GM23338 (cell line): ENCODE results near the gene EGR1. TPM values are rescaled to one million over a fixed set of nuclear protein-coding genes. Genes with fewer than 3 reads are reported as not detected.

ENCODE experiments used
- ATAC-seq: fragments of 200-7000 bp; cut with Tn5 transposase; 3 replicates; pipeline ENCODE4 v1.9.1; 2020
- DNase-seq: peaks from one replicate; pipeline ENCODE4 v3.0.0-alpha.2; 2015; ENCODE audit warnings: low spot score
- H2AFZ ChIP-seq: fragments of 200-600 bp; sonication (generic); 2 replicates; pipeline ENCODE4 v1.8.0; 2016; ENCODE audit warnings: antibody characterized with exemption, mild to moderate bottlenecking, moderate library complexity
- H3F3A ChIP-seq: fragments of 200-600 bp; sonication (generic); replicated peaks from 2 replicates; pipeline ENCODE4 v1.8.0; 2017; ENCODE audit warnings: antibody characterized with exemption, mixed run types, low read depth
- H3K27ac ChIP-seq: fragments of 200-600 bp; sonication (generic); 2 replicates; pipeline ENCODE4 v1.6.1; 2016; ENCODE audit warnings: low read depth
- H3K27me3 ChIP-seq: fragments of 200-600 bp; sonication (generic); 2 replicates; pipeline ENCODE4 v1.8.0; 2016; ENCODE audit warnings: mild to moderate bottlenecking, mixed run types, moderate library complexity; ENCODE audit not compliant: insufficient read depth
- H3K36me3 ChIP-seq: fragments of 200-600 bp; sonication (generic); 2 replicates; pipeline ENCODE4 v1.8.0; 2016; ENCODE audit warnings: mild to moderate bottlenecking; ENCODE audit not compliant: insufficient read depth
- H3K4me1 ChIP-seq: fragments of 200-600 bp; sonication (generic); 2 replicates; pipeline ENCODE4 v1.8.0; 2016; ENCODE audit warnings: mild to moderate bottlenecking, moderate library complexity; ENCODE audit not compliant: insufficient read depth
- H3K4me2 ChIP-seq: fragments of 200-600 bp; sonication (generic); 2 replicates; pipeline ENCODE4 v1.7.1; 2017; ENCODE audit warnings: mixed run types
- H3K4me3 ChIP-seq: fragments of 200-600 bp; sonication (generic); 2 replicates; pipeline ENCODE4 v1.6.1; 2016; ENCODE audit warnings: mixed run types
- H3K79me2 ChIP-seq: fragments of 200-600 bp; sonication (generic); replicated peaks from 2 replicates; pipeline ENCODE4 v1.8.0; 2017; ENCODE audit warnings: mild to moderate bottlenecking; ENCODE audit not compliant: insufficient read depth
- H3K9me2 ChIP-seq: fragments of 200-600 bp; sonication (generic); 2 replicates; pipeline ENCODE4 v1.8.0; 2017; ENCODE audit not compliant: insufficient read depth
- H4K20me1 ChIP-seq: fragments of 200-600 bp; sonication (generic); replicated peaks from 2 replicates; pipeline ENCODE4 v1.8.0; 2017; ENCODE audit warnings: mild to moderate bottlenecking; ENCODE audit not compliant: insufficient read depth
- H3K27ac Mint-ChIP-seq: 2 replicates; pipeline ENCODE4 v1.8.0; 2020; ENCODE audit warnings: inconsistent platforms, mild to moderate bottlenecking, moderate library complexity, mixed read lengths
- H3K27me3 Mint-ChIP-seq: 3 replicates; pipeline ENCODE4 v1.8.0; 2022; ENCODE audit warnings: low read depth, mild to moderate bottlenecking, moderate library complexity, mixed read lengths, inconsistent platforms; ENCODE audit not compliant: insufficient read depth, poor library complexity
- H3K36me3 Mint-ChIP-seq: 3 replicates; pipeline ENCODE4 v1.8.0; 2021; ENCODE audit warnings: low read depth, mild to moderate bottlenecking, inconsistent platforms, moderate library complexity, mixed read lengths
- H3K4me1 Mint-ChIP-seq: 3 replicates; pipeline ENCODE4 v1.8.0; 2020; ENCODE audit warnings: mild to moderate bottlenecking, inconsistent platforms, mixed read lengths
- H3K4me3 Mint-ChIP-seq: 3 replicates; pipeline ENCODE4 v1.8.0; 2021; ENCODE audit warnings: moderate library complexity, mild to moderate bottlenecking, inconsistent platforms, mixed read lengths
- H3K9me3 Mint-ChIP-seq: 3 replicates; pipeline ENCODE4 v1.8.0; 2020; ENCODE audit warnings: moderate library complexity, mild to moderate bottlenecking, inconsistent platforms, mixed read lengths
- CREB1 ChIP-seq: fragments of 250-450 bp; sonication (Bioruptor Pico); IDR thresholded peaks from 2 replicates; pipeline ENCODE4 v1.5.0; 2020; ENCODE audit warnings: low read depth, mild to moderate bottlenecking, moderate library complexity
- CTCF ChIP-seq, 2 experiments: fragments of 200-600 bp in 1 of 2; sonication (generic) in 1 of 2; conservative IDR thresholded peaks; 2 replicates each; pipeline versions ENCODE4 v1.5.1 to v1.6.1; 2016 to 2017; ENCODE audit warnings: antibody characterized with exemption in 2 of 2, low read depth in 2 of 2, mild to moderate bottlenecking in 2 of 2, moderate library complexity in 1 of 2
- EZH2 ChIP-seq: fragments of 200-600 bp; sonication (generic); IDR thresholded peaks from one replicate; pipeline ENCODE4 v1.8.0; 2017; ENCODE audit warnings: antibody characterized with exemption, mild to moderate bottlenecking, low read depth; ENCODE audit not compliant: unreplicated experiment
- EZH2phosphoT487 ChIP-seq: fragments of 200-600 bp; sonication (generic); IDR thresholded peaks from one replicate; pipeline ENCODE4 v1.8.1; 2018; ENCODE audit warnings: antibody characterized with exemption; ENCODE audit not compliant: unreplicated experiment
- JUNB ChIP-seq: IDR thresholded peaks from one replicate; pipeline ENCODE4 v1.6.1; 2016; ENCODE audit warnings: antibody characterized with exemption; ENCODE audit not compliant: unreplicated experiment
- NANOG ChIP-seq: IDR thresholded peaks from 2 replicates; pipeline ENCODE4 v1.6.1; 2016; ENCODE audit warnings: antibody characterized with exemption, borderline replicate concordance
- POLR2AphosphoS5 ChIP-seq: IDR thresholded peaks from 2 replicates; pipeline ENCODE4 v1.6.1; 2016; ENCODE audit warnings: antibody characterized with exemption, low read depth
- REST ChIP-seq: IDR thresholded peaks from one replicate; pipeline ENCODE4 v1.6.1; 2018; ENCODE audit warnings: antibody characterized with exemption; ENCODE audit not compliant: unreplicated experiment
- STAT1 ChIP-seq: IDR thresholded peaks from one replicate; pipeline ENCODE4 v1.6.1; 2016; ENCODE audit warnings: antibody characterized with exemption; ENCODE audit not compliant: unreplicated experiment
- ZNF114 ChIP-seq: fragments of 250-450 bp; sonication (Bioruptor Pico); IDR thresholded peaks from 2 replicates; pipeline ENCODE4 v1.5.0; 2020; ENCODE audit warnings: mild to moderate bottlenecking, moderate library complexity
- ZNF331 ChIP-seq: fragments of 250-450 bp; sonication (Bioruptor Pico); IDR thresholded peaks from 2 replicates; pipeline ENCODE4 v1.5.0; 2020; ENCODE audit warnings: low read depth, mild to moderate bottlenecking, moderate library complexity
- polyA plus RNA-seq: library from polyadenylated mRNA; unstranded; fragments of >200 nt; fragmentation: Nextera tagmentation; extraction: Ambion mirVana; gene quantifications from 2 replicates; pipeline ENCODE4 v1.2.1, GENCODE V29; 2016
- total RNA-seq: library from RNA; depleted of rRNA; stranded (reverse); fragments of >200 nt; shearing (Covaris generic); gene quantifications from 2 replicates; pipeline ENCODE4 v1.2.3, GENCODE V29; 2014
- TF ChIP-seq, protein P1 (sequence below): IDR thresholded peaks from 2 replicates; pipeline ENCODE4 v1.6.1; 2016; ENCODE audit warnings: antibody characterized with exemption

The EGR1 gene
- total and polyA plus RNA-seq, 2 experiments from 2014 or later: 13.5 to 60.3 TPM

GRCh38 chr5:138495351-138495750 is 30.1 kb downstream of the EGR1 start:
- H3K36me3 ChIP-seq: no peaks in the 10 kb centered on the region
- Mint-ChIP-seq H3K27ac (no peak overlapping the region), H3K4me1 (peaks cover 22% of the 10 kb centered on the region), H3K4me3 (no peak overlapping the region), H3K36me3 (no peaks in the 10 kb centered on the region; the same call in 2 of the 3 replicates), H3K27me3 (peaks cover 36% of the 10 kb centered on the region), H3K9me3 (no peaks in the 10 kb centered on the region; the same call in 2 of the 3 replicates)
- no peak overlapping the region for H3K4me2 ChIP-seq
- H4K20me1 ChIP-seq: no peaks in the 10 kb centered on the region
- ATAC-seq (no peak), DNase-seq (no peak)
- peaks cover 13% of the 10 kb centered on the region for H3K27me3 ChIP-seq
- H3K4me1 ChIP-seq: peaks cover 7% of the 10 kb centered on the region
- H3K27ac ChIP-seq: no peak overlapping the region
- TF ChIP-seq EZH2 (no peak), ZNF331 (CRISPR knock-in tag) (no peak)
- H3K4me3 ChIP-seq: no peak overlapping the region
- H3K79me2 ChIP-seq: no peaks in the 10 kb centered on the region
- H2AFZ ChIP-seq: no peak overlapping the region
- no peaks in the 10 kb centered on the region for H3K9me2 ChIP-seq
- H3F3A ChIP-seq: 0 out of 2 replicates have a peak, but pooled peaks cover 6% of the 10 kb centered on the region

GRCh38 chr5:138498376-138498775 is 33.1 kb downstream of the EGR1 start:
- H3F3A ChIP-seq: no peaks in the 10 kb centered on the region
- H3K27me3 ChIP-seq: no peaks in the 10 kb centered on the region
- no peaks in the 10 kb centered on the region; the same call in 2 of the 3 replicates for H3K9me3 Mint-ChIP-seq
- no peak overlapping the region for H3K27ac ChIP-seq
- no peak overlapping the region for H2AFZ ChIP-seq
- H3K4me3 ChIP-seq: no peak overlapping the region
- H3K9me2 ChIP-seq: no peaks in the 10 kb centered on the region
- no peak overlapping the region for H3K4me3 Mint-ChIP-seq
- H3K27ac Mint-ChIP-seq: no peak overlapping the region
- H3K36me3 Mint-ChIP-seq: no peaks in the 10 kb centered on the region
- ATAC-seq (no peak), DNase-seq (no peak)
- H3K4me1 Mint-ChIP-seq: peaks cover 17% of the 10 kb centered on the region
- H3K27me3 Mint-ChIP-seq: peaks cover 17% of the 10 kb centered on the region
- H3K4me2 ChIP-seq: no peak overlapping the region
- TF ChIP-seq CREB1 (CRISPR knock-in tag): no peak
- TF ChIP-seq, protein P1, sequence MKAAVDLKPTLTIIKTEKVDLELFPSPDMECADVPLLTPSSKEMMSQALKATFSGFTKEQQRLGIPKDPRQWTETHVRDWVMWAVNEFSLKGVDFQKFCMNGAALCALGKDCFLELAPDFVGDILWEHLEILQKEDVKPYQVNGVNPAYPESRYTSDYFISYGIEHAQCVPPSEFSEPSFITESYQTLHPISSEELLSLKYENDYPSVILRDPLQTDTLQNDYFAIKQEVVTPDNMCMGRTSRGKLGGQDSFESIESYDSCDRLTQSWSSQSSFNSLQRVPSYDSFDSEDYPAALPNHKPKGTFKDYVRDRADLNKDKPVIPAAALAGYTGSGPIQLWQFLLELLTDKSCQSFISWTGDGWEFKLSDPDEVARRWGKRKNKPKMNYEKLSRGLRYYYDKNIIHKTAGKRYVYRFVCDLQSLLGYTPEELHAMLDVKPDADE: no peak
- no peak for TF ChIP-seq STAT1
- TF ChIP-seq ZNF114 (CRISPR knock-in tag): no peak
- no peak for TF ChIP-seq CTCF (conservative IDR thresholded peaks at IDR 0.05; ENCODE audit: low read depth in 2 of 2)
- no peak for TF ChIP-seq EZH2
- TF ChIP-seq NANOG: no peak
- TF ChIP-seq JUNB: no peak
- TF ChIP-seq POLR2AphosphoS5: no peak
- no peak for TF ChIP-seq REST
- TF ChIP-seq EZH2phosphoT487: no peak
- H3K4me1 ChIP-seq: no peaks in the 10 kb centered on the region
- no peaks in the 10 kb centered on the region for H4K20me1 ChIP-seq
- no peaks in the 10 kb centered on the region for H3K36me3 ChIP-seq
- no peaks in the 10 kb centered on the region for H3K79me2 ChIP-seq
